Activated T-helper 9 cell treated with anti-CD3 and anti-CD28 coated beads, Interleukin-2, amount 50 U/mL, for 16 hours (primary cell): ENCODE measurements around the gene ARFGAP1.
A peak's percentile ranks its signal among the peaks of the same experiment; 100 is the strongest.

ENCODE experiments used
- DNase-seq: peaks from one replicate; pipeline ENCODE4 v3.0.0-alpha.2; 2020; ENCODE audit warnings: low read depth

ARFGAP1 gene

GRCh38 chr20:63279931-63280330 lies 7.3 kb downstream of the ARFGAP1 start:
- DNase-seq = no peak

- no peak for DNase-seq
These were observed 7.8 kb downstream of the ARFGAP1 start for GRCh38 chr20:63280371-63280770.

GRCh38 chr20:63280929-63281545 lies 8.4 kb downstream of the ARFGAP1 start:
- DNase-seq = no peak

GRCh38 chr20:63281742-63282665 lies 9.4 kb downstream of the ARFGAP1 start:
- no peak for DNase-seq

GRCh38 chr20:63282946-63283345 lies 10.3 kb downstream of the ARFGAP1 start:
- no peak for DNase-seq

GRCh38 chr20:63283397-63284082 lies 10.9 kb downstream of the ARFGAP1 start:
- no peak for DNase-seq

GRCh38 chr20:63284083-63284440 lies 11.4 kb downstream of the ARFGAP1 start:
- no peak for DNase-seq

- DNase-seq = no peak
These were observed 11.9 kb downstream of the ARFGAP1 start for GRCh38 chr20:63284544-63284949.

- no peak for DNase-seq
These were observed 12.4 kb downstream of the ARFGAP1 start for GRCh38 chr20:63284981-63285524.

- DNase-seq = no peak
These were observed 13.3 kb downstream of the ARFGAP1 start for GRCh38 chr20:63285636-63286615.

GRCh38 chr20:63286781-63287696 lies 14.4 kb downstream of the ARFGAP1 start:
- no peak for DNase-seq

- DNase-seq = no peak
These were observed 15.3 kb downstream of the ARFGAP1 start for GRCh38 chr20:63287697-63288580.

- DNase-seq = no peak
These were observed 16.1 kb downstream of the ARFGAP1 start for GRCh38 chr20:63288581-63289251.

- no peak for DNase-seq
These were observed 16.9 kb downstream of the ARFGAP1 start for GRCh38 chr20:63289311-63290135.

- no peak for DNase-seq
These were observed 17.6 kb downstream of the ARFGAP1 start for GRCh38 chr20:63290136-63290676.

GRCh38 chr20:63290677-63291472 lies 18.3 kb downstream of the ARFGAP1 start:
- peak; percentile 50 for DNase-seq

- no peak for DNase-seq
These were observed 19.2 kb downstream of the ARFGAP1 start for GRCh38 chr20:63291811-63292210.
